Nucleus accumbens (tissue), 56 donors: ENCODE measurements around the gene DHRS1.

Source experiments
- DNase-seq, 56 donors: peaks; one replicate each; lab custom pipeline; 2025; lab: John Stamatoyannopoulos, UW

DHRS1 gene

GRCh38 chr14:24310646-24311604 is 11.3 kb upstream of the DHRS1 start, which contains the start of gene LTB4R:
Gene LTB4R (plus strand): TSS chr14:24311502. CDS start chr14:24315652, 4,150 bp downstream.
- peak in 44 of 56 donors; percentile 15 to 77 (median 54) for DNase-seq

GRCh38 chr14:24310265-24310645 is 10.7 kb upstream of the DHRS1 start:
- no peak for DNase-seq

GRCh38 chr14:24309538-24310264 is 10.1 kb upstream of the DHRS1 start, which contains the start of gene LTB4R2:
Gene LTB4R2 (plus strand): TSS chr14:24310140. CDS start chr14:24310665, 525 bp downstream.
- DNase-seq = no peak

- DNase-seq = peak in 3 of 56 donors; percentile 7 to 23 (median 12)
These were observed 9.0 kb upstream of the DHRS1 start for GRCh38 chr14:24308342-24309124.

- DNase-seq = peak in 32 of 56 donors; percentile 2 to 79 (median 22)
These were observed 8.2 kb upstream of the DHRS1 start, which contains the start of gene CIDEB for GRCh38 chr14:24307575-24308341. Gene CIDEB (minus strand): TSS chr14:24307977. CDS start chr14:24307858, 119 bp downstream.

GRCh38 chr14:24307156-24307574 is 7.6 kb upstream of the DHRS1 start:
- DNase-seq = no peak

- no peak for DNase-seq
These were observed 4.4 kb upstream of the DHRS1 start for GRCh38 chr14:24304019-24304387.

GRCh38 chr14:24300326-24300980 is 873 bp upstream of the DHRS1 start:
- no peak for DNase-seq

GRCh38 chr14:24298892-24299254 is 707 bp downstream of the DHRS1 start:
- DNase-seq = peak in 1 of 56 donors; percentile 29

GRCh38 chr14:24297190-24297964 is 2.2 kb downstream of the DHRS1 start:
- DNase-seq = no peak

- DNase-seq = peak in 41 of 56 donors; percentile 8 to 69 (median 36)
These were observed 3.0 kb downstream of the DHRS1 start for GRCh38 chr14:24296341-24297157.

GRCh38 chr14:24293525-24293924 is 6.1 kb downstream of the DHRS1 start:
- DNase-seq = no peak

- DNase-seq = no peak
These were observed 7.3 kb downstream of the DHRS1 start for GRCh38 chr14:24292118-24292807.

GRCh38 chr14:24291446-24292117 is 8.0 kb downstream of the DHRS1 start:
- DNase-seq = no peak

- no peak for DNase-seq
These were observed 8.8 kb downstream of the DHRS1 start for GRCh38 chr14:24290746-24291145.

- DNase-seq = no peak
These were observed 9.8 kb downstream of the DHRS1 start for GRCh38 chr14:24289649-24290280.
